Calu3 (cell line): ENCODE data around the gene FXYD1. TPM values are rescaled to one million over a fixed set of nuclear protein-coding genes. Genes with fewer than 3 reads are reported as not detected.
"Not testable (repeated sequence)": the region's sequence is repeated elsewhere in the genome, so short reads cannot be mapped to it uniquely, and the experiment has no call there.

ENCODE experiments used
- BruUV-seq: library from RNA; stranded (reverse); fragments of 400-500 nt; replicated peaks from 2 replicates; lab custom pipeline; 2021; lab: Mats Ljungman, UMichigan
- CTCF ChIA-PET: fragments of 300-600 bp; sonication (Branson Sonifier 250); formaldehyde crosslinking; loops from one replicate; lab custom pipeline; 2022; ENCODE audit warnings: antibody characterized with exemption; lab: Charles Lee
- DNase-seq: peaks from one replicate; pipeline ENCODE4 v3.0.0; 2022
- H3K27ac Mint-ChIP-seq: one replicate; pipeline ENCODE4 v1.8.0; 2022; ENCODE audit warnings: mixed read lengths; ENCODE audit not compliant: unreplicated experiment
- H3K27me3 Mint-ChIP-seq: one replicate; pipeline ENCODE4 v1.8.0; 2022; ENCODE audit warnings: mixed read lengths; ENCODE audit not compliant: unreplicated experiment
- H3K36me3 Mint-ChIP-seq: one replicate; pipeline ENCODE4 v1.8.0; 2022; ENCODE audit warnings: mild to moderate bottlenecking, moderate library complexity, mixed read lengths; ENCODE audit not compliant: insufficient read depth, unreplicated experiment
- H3K4me1 Mint-ChIP-seq: one replicate; pipeline ENCODE4 v1.8.0; 2022; ENCODE audit warnings: mild to moderate bottlenecking, low read depth, mixed read lengths; ENCODE audit not compliant: unreplicated experiment
- H3K4me3 Mint-ChIP-seq: one replicate; pipeline ENCODE4 v1.8.0; 2022; ENCODE audit warnings: mild to moderate bottlenecking, low read depth, moderate library complexity, mixed read lengths; ENCODE audit not compliant: unreplicated experiment
- H3K9me3 Mint-ChIP-seq: one replicate; pipeline ENCODE4 v1.8.0; 2022; ENCODE audit warnings: low read depth, mixed read lengths; ENCODE audit not compliant: unreplicated experiment
- CTCF ChIP-seq: fragments of 200-600 bp; IDR thresholded peaks from one replicate; pipeline ENCODE4 v1.8.0; 2022; ENCODE audit warnings: antibody characterized with exemption; ENCODE audit not compliant: unreplicated experiment
- intact Hi-C: fragments of 100-400 bp; cut with micrococcal nuclease; formaldehyde crosslinking; loops from one replicate; pipeline ENCODE4 v1.10.0; 2022; ENCODE audit not compliant: unreplicated experiment
- total RNA-seq: library from RNA; stranded (reverse); gene quantifications from 2 replicates; pipeline ENCODE4 v1.2.3, GENCODE V29; 2022

FXYD1 gene
- total RNA-seq, 1 experiment from 2014 or later, result 1.6 TPM

GRCh38 chr19:35126624-35126959 lies 12.0 kb upstream of the FXYD1 start:
- Mint-ChIP-seq H3K4me1 (peaks cover 46% of the 10 kb centered on the region), H3K27me3 (no peaks in the 10 kb centered on the region), H3K9me3 (no peaks in the 10 kb centered on the region), H3K27ac (no peak overlapping the region), H3K36me3 (peaks cover 21% of the 10 kb centered on the region), H3K4me3 (no peak overlapping the region)
- TF ChIP-seq CTCF, result no peak
- intact Hi-C loops, result no loop called here
- no peak for DNase-seq
- CTCF ChIA-PET, result no interaction called here
- BruUV-seq, result no TSS peak

GRCh38 chr19:35127871-35128270 lies 10.8 kb upstream of the FXYD1 start:
- no TSS peak for BruUV-seq
- CTCF ChIA-PET, result interaction anchor here (0.9 kb wide), 1 partner anchor 13 kb away, joined by 4 read pairs; no protein-coding TSS in a partner anchor

GRCh38 chr19:35128398-35129057 lies 10.1 kb upstream of the FXYD1 start:
- CTCF ChIA-PET, result no interaction called here
- DNase-seq, result no peak
- Mint-ChIP-seq H3K36me3 (peaks cover 21% of the 10 kb centered on the region), H3K4me3 (no peak overlapping the region), H3K4me1 (peaks cover 38% of the 10 kb centered on the region), H3K27ac (no peak overlapping the region), H3K27me3 (no peaks in the 10 kb centered on the region), H3K9me3 (peaks cover 4% of the 10 kb centered on the region)
- BruUV-seq, result no TSS peak
- intact Hi-C loops, result no loop called here
- no peak for TF ChIP-seq CTCF

More at GRCh38 chr19:35127871-35128270, 10.8 kb upstream of the FXYD1 start:
- peaks cover 4% of the 10 kb centered on the region for H3K9me3 Mint-ChIP-seq
- peaks cover 20% of the 10 kb centered on the region for H3K36me3 Mint-ChIP-seq
- H3K27me3 Mint-ChIP-seq, result no peaks in the 10 kb centered on the region
- no peak for TF ChIP-seq CTCF
- H3K4me3 Mint-ChIP-seq, result no peak overlapping the region
- DNase-seq, result no peak
- intact Hi-C loops, result no loop called here
- H3K4me1 Mint-ChIP-seq, result peaks cover 41% of the 10 kb centered on the region
- no peak overlapping the region for H3K27ac Mint-ChIP-seq

- BruUV-seq, H3K4me3 Mint-ChIP-seq, intact Hi-C loops, H3K9me3 Mint-ChIP-seq, CTCF ChIA-PET, DNase-seq, H3K27ac Mint-ChIP-seq, H3K27me3 Mint-ChIP-seq, H3K36me3 Mint-ChIP-seq: not testable (repeated sequence)
- H3K4me1 Mint-ChIP-seq, result peaks cover 30% of the 10 kb centered on the region
Measured at GRCh38 chr19:35129724-35130274, 8.8 kb upstream of the FXYD1 start.
